Camera-type eye (tissue), 1 donor: ENCODE results near the gene SHTN1. TPM values are rescaled to one million over a fixed set of nuclear protein-coding genes. Genes with fewer than 3 reads are reported as not detected.

Experiments used
- total RNA-seq: library from RNA; depleted of rRNA; stranded (reverse); fragments of >200 nt; gene quantifications from one replicate; pipeline ENCODE4 v1.2.3, GENCODE V29; 2014

Gene SHTN1, protein sequence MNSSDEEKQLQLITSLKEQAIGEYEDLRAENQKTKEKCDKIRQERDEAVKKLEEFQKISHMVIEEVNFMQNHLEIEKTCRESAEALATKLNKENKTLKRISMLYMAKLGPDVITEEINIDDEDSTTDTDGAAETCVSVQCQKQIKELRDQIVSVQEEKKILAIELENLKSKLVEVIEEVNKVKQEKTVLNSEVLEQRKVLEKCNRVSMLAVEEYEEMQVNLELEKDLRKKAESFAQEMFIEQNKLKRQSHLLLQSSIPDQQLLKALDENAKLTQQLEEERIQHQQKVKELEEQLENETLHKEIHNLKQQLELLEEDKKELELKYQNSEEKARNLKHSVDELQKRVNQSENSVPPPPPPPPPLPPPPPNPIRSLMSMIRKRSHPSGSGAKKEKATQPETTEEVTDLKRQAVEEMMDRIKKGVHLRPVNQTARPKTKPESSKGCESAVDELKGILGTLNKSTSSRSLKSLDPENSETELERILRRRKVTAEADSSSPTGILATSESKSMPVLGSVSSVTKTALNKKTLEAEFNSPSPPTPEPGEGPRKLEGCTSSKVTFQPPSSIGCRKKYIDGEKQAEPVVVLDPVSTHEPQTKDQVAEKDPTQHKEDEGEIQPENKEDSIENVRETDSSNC
- total RNA-seq, result 19.4 TPM

DNA sequence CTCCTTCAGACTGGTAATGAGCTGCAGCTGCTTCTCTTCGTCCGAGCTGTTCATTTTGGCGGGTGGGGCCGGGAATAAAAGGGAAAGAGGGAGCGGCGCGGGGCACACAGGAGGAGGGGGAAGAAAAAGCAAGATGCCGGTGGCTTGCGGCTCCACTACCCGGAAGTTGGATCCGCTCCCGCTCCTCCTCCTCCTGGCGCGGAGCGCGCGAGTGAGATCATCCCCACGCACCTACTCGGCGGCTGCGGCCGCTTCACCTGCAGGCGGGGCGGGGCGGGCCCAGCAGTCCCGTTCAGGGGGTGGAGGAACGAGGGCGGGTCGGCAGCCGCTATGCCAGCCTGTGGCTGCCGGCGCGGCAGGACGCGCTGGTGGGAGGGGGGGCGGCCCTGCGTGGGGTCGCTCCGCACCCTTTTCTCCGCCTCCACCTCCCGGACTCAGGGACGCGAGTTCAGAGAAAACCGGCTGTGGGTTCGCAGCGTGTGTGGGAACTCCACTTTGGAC lies at the start of gene SHTN1:
Gene SHTN1, minus strand, starts transcription at position 162 of the 501 bp plus-strand sequence. Its CDS starts 108 bp downstream, at position 54.

DNA sequence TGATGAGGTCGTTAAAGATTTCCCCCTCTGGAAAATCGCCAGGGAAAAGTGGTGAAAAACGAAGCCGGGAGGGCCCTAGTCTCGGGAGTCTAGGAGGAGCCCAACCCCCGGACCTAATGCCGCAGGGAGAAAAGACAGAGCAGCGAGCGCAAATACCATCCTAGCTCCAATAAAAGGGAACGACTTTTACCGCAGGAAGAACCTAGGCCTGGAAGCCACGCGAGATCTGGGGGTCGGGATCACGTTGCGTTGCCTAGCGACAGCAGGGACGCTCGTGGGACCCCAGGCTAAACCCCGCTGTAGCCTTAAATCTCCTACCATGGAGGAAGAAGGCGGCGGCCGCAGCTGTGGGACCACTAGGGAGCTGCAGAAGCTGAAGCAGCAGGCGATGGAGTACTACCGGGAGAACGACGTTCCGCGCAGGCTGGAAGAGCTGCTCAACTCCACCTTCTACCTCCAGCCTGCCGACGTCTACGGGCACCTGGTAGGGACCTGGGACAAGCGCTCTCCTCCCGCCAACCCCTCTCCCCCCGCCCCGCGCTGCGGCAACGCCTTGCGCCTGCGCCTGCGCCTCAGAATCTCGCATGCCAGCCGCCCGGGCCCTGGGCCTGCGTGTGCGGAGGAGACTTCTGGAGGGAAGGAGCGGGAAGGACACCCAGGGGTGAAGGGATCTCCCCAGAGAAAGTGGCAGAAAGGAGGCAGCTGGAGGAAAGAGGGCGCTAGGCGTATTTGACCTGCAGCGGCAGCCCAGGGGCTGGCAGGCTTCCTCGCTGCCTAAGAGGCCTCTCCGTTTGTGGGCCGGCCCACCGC lies 155.5 kb downstream of the SHTN1 start, which contains the start of gene ENO4:
Gene ENO4, plus strand, starts transcription at position 252 of the 810 bp plus-strand sequence. Its CDS starts 68 bp downstream, at position 320.

Other genes with a start within 250 kb of the SHTN1 start
- 1.4 TPM for gene ENO4, start 155.7 kb downstream of the SHTN1 start, total RNA-seq
- 0.33 TPM for gene VAX1, start 133.1 kb upstream of the SHTN1 start, total RNA-seq
- not detected for gene KCNK18, start 192.3 kb upstream of the SHTN1 start, total RNA-seq
- gene SLC18A2, start 235.9 kb upstream of the SHTN1 start, total RNA-seq, result 7.0 TPM